GM21737 (cell line): ENCODE data around the gene PTH2R.
"Not testable (repeated sequence)": the region's sequence is repeated elsewhere in the genome, so short reads cannot be mapped to it uniquely, and the experiment has no call there.

Experiments used
- ATAC-seq: cut with Tn5 transposase; IDR thresholded peaks from one replicate; pipeline ENCODE4 v1.9.1; 2021; ENCODE audit warnings: mild to moderate bottlenecking, moderate library complexity; ENCODE audit not compliant: unreplicated experiment

Gene PTH2R

DNA sequence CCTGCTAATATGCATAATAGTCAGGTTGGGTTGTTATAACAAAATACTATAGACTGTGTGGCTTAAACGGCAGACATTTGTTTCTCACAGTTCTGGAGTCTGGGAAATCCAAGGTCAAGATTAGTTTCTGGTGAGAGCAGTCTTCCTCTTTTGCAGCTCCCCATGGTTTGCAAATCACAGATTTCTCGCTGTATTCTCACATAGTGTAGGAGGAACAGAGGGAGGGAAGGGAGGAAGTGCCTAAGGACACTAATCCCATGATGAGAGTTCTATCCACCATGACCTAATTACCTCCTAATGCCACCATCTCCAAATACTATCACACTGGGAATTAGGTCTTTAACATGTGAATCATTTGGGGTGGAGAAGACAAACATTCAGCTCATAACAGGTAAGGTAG, 20.1 kb upstream of the PTH2R start:
- no peak for ATAC-seq

GRCh38 chr2:208389940-208390339, 16.7 kb upstream of the PTH2R start:
- ATAC-seq: no peak

- no peak for ATAC-seq
These were observed 14.3 kb upstream of the PTH2R start for GRCh38 chr2:208392300-208392699.

DNA sequence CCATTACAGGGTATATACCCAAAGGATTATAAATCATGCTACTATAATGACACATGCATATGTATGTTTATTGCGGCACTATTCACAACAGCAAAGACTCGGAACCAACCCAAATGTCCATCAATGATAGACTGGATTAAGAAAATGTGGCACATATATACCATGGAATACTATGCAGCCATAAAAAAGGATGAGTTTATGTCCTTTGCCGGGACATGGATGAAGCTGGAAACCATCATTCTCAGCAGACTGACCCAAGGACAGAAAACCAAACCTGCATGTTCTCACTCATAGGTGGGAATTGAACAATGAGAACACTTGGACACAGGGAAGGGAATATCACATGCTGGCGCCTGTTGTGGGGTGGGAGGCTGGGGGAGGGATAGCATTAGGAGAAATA, 9.8 kb upstream of the PTH2R start:
- not testable (repeated sequence) for ATAC-seq

DNA sequence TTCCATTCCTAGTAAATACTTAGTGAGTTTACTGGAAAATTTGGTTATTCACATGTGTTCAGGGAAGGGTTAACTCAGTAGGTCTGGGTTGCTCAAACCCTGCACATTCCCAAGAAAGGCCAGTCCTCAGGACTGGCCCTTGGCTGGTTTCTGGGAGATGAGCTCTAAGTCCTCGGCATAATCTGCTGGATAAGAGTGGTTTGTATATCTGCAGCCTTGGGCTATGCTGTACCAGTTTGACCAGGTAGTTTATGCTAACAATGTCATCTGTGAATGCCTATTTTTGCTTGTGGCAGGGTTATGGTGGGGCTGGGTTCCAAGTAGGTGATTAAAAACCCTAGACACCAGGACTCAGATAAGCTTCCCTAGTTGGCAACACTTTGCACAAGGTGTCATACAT, 7.4 kb upstream of the PTH2R start:
- ATAC-seq: no peak

GRCh38 chr2:208407667-208408066, 1.1 kb downstream of the PTH2R start:
- no peak for ATAC-seq

- ATAC-seq: no peak
These were observed 7.3 kb downstream of the PTH2R start for GRCh38 chr2:208413931-208414330.

GRCh38 chr2:208415255-208415654, 8.7 kb downstream of the PTH2R start:
- ATAC-seq: no peak

GRCh38 chr2:208415897-208416296, 9.3 kb downstream of the PTH2R start:
- ATAC-seq: no peak

- ATAC-seq: no peak
These were observed 19.9 kb downstream of the PTH2R start for GRCh38 chr2:208426412-208427045.

- ATAC-seq: no peak
These were observed 31.2 kb downstream of the PTH2R start for GRCh38 chr2:208437755-208438154.

GRCh38 chr2:208440716-208441115, 34.1 kb downstream of the PTH2R start:
- no peak for ATAC-seq

DNA sequence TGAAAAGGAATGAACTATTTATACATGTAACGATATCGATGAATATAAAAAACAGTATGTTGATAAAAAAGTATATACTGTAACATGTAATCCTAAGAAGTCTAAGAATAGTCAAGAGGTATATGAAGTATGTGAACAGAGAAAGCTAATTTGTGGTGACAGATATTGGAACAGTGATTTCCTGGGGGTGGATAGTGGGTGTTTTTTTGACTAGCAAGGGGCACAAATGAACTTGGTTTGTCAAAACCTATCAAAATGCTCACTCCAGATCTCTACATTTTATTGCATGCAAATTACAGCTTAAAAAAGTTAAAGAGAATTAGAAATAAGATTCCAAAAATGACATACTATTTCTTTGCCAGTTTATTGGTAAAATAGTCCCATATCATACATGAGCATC, 35.4 kb downstream of the PTH2R start:
- ATAC-seq: no peak

DNA sequence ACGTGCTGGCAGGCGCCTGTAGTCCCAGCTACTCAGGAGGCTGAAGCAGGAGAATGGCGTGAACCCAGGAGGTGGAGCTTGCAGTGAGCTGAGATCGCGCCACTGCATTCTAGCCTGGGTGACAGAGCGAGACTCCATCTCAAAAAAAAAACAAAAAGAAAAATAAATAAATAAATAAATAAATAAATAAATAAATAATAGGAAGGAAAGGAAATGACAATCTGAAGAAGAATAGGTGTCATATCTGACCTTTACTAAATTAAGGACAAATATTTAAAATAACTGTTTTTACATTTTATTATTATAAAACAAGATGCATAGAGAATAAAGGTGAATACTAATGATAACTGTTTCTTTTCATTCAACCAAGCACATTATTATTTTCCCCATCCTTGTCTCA, 40.9 kb downstream of the PTH2R start:
- ATAC-seq: not testable (repeated sequence)

DNA sequence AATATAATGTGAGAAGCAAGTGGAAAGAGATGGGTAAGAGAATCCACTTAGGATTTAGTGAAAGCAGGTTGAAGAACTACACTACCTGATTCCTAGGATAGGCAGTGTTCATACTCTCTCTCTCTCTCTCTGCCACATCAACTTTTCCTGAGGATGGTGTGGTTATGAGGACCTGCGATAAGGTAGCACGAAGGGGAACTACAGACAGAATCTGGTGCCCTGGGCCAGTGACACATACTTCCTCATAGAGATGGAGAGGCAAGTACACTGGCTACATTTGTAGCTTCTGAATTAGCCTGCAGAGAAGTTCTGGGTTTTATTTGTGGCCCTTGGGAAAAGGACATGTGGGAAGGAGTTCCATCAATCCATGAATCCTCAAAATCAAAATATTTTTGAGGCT, 44.5 kb downstream of the PTH2R start:
- no peak for ATAC-seq

DNA sequence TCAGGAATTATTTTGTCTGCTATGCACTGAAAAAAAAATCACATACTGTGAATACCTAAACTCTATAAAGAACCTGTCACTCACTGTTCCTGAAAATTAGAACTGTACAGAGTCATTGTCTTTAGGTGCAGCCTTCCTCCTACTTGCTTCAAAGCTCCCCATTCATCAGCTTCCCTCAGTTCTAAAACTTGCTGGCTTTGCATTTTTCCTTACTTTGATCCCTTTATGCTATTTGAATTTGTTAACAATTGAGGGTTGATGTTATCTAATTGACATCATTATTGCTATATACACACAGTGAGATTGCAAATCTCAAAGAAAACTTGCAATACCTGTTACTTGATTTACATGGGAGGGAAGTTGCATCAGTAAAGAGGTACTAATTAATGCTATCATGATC, 48.3 kb downstream of the PTH2R start:
- no peak for ATAC-seq

DNA sequence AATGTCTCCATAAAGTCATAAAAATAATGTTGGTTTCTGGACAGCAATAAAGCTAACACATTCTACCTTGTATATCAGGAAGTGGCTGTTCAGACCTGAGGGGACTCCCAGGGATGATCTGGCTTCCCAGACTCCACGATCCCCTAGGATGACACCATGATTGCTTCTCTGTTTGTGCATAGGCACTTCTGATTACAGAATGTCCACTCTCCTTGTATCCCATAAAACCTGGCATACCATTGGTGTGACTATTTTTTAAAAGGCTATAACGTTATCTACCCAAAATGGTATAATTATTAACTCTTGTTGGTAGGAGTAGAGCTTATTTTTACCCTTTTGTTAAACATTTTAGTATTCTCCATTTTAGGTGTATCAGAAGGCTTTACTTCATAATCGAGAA, 57.1 kb downstream of the PTH2R start:
- ATAC-seq: no peak

- ATAC-seq: no peak
These were observed 57.6 kb downstream of the PTH2R start for GRCh38 chr2:208464205-208464604.

DNA sequence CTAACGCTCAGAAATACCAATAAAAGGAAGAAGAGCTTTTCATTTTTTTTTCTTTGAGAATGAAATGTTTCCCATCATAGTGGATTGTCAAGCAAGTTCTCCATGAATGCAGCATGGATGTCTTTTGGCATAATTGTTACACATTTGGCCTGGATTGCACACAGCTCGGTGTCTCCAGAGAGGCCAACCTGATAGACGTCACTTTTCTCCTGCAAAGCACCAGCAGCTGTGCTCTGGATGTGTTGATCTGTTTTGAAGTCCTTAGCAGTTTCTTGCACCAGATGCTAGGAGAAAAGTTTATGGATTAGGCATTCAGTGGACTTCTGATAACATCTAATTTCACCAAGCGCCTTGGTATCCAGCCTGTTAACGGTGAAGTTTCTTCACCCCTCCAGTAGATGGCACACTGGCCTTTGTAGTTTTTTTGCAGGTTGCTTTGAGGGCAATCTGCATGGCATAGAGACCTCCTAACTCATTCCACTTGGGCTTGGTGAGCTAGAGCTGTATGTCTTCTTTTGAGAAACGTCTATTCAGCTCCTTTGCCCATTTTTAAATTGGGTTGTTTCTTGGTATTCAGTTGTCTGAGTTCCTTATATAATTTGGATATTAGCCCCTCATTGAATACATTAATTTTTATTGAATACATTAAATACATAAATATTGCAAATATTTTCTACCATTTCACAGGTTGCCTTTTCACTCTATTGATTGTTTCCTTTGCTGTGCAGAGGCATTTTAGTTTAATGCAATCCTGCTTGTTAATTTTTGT, 59.7 kb downstream of the PTH2R start:
- peak; percentile 67 for ATAC-seq

DNA sequence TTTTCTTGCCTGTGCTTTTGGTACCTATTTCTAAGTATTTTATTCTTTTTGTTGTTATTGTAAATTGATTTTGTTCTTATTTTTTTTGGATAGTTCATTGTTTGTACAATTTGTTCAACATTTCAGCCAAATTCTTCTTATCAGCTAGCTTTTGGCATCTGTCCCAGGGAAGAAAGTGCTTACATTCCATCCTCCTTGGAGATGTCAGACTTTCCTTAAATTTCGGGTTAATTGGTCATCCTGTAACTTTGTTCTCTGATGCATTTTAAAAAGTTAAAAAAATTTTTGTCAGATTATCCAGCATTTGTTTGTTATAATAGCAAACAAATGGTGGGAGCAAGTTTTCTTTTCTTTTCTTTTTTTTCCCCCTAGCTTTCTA, 60.3 kb downstream of the PTH2R start:
- no peak for ATAC-seq

- ATAC-seq: no peak
These were observed 61.0 kb downstream of the PTH2R start for GRCh38 chr2:208467564-208467963.

GRCh38 chr2:208477741-208478140, 71.1 kb downstream of the PTH2R start:
- no peak for ATAC-seq

GRCh38 chr2:208479342-208479741, 72.8 kb downstream of the PTH2R start:
- no peak for ATAC-seq
